Measurements from ENCODE around the gene SNX33. TPM values are rescaled to one million over a fixed set of nuclear protein-coding genes. Genes with fewer than 3 reads are reported as not detected.

The SNX33 gene
- total RNA-seq, 2 donors from 2014 or later: 18.9 to 23.2 TPM

GRCh38 chr15:75656331-75656730, 8.6 kb downstream of the SNX33 start:
- peaks cover 13% of the 10 kb centered on the region for H3K36me3 ChIP-seq (ENCODE audit: control insufficient read depth, insufficient read depth, low read length)
- no peak for DNase-seq
- H3K36me3 Mint-ChIP-seq (ENCODE audit: low read depth): peaks cover 29% of the 10 kb centered on the region
- no peak overlapping the region for H3K27ac Mint-ChIP-seq
- no peaks in the 10 kb centered on the region for H3K27me3 ChIP-seq (ENCODE audit: control insufficient read depth, insufficient read depth, low read length, poor library complexity, severe bottlenecking)
- H3K4me1 Mint-ChIP-seq: peaks cover 15% of the 10 kb centered on the region
- WGBS, 2 experiments (ENCODE audit: insufficient coverage in 1 of 2, insufficient read length in 1 of 2): 94 to 100% methylated on average over 4 to 5 of the region's 5 CpGs
- H3K27ac ChIP-seq (ENCODE audit: low read depth, low read length): no peak overlapping the region
- H3K27me3 Mint-ChIP-seq (ENCODE audit: insufficient read depth): no peaks in the 10 kb centered on the region
- H3K4me3 Mint-ChIP-seq: no peak overlapping the region
- no peak for TF ChIP-seq CTCF (conservative IDR thresholded peaks at IDR 0.05)
- H3K9ac ChIP-seq (ENCODE audit: extremely low read depth, low read length, poor library complexity, severe bottlenecking): no peak overlapping the region
- no peaks in the 10 kb centered on the region for H3K9me3 ChIP-seq (ENCODE audit: control insufficient read depth, low read length)
- H3K4me3 ChIP-seq (ENCODE audit: low read length): no peak overlapping the region
- no peaks in the 10 kb centered on the region for H3K9me3 Mint-ChIP-seq
- peaks cover 6% of the 10 kb centered on the region for H3K4me1 ChIP-seq (ENCODE audit: control insufficient read depth, insufficient read depth, low read length)

DNA sequence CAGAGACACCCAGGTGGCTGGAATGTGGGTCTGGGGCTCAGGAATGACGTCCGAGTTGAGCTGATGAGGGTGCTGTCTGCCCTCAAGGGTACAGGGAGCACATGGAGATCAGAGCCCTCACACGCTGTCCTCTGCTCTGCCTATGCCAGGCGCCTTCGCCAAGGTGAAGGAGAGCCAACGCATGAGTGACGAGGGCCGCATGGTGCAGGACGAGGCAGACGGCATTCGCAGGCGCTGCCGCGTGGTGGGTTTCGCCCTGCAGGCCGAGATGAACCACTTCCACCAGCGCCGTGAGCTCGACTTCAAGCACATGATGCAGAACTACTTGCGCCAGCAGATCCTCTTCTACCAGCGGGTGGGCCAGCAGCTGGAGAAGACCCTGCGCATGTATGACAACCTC, 9.1 kb downstream of the SNX33 start:
- Histone ChIP-seq H3K4me1 (ENCODE audit: control insufficient read depth, insufficient read depth, low read length) (peaks cover 6% of the 10 kb centered on the region), H3K9ac (ENCODE audit: extremely low read depth, low read length, poor library complexity, severe bottlenecking) (no peak overlapping the region), H3K36me3 (ENCODE audit: control insufficient read depth, insufficient read depth, low read length) (peaks cover 13% of the 10 kb centered on the region), H3K27me3 (ENCODE audit: control insufficient read depth, insufficient read depth, low read length, poor library complexity, severe bottlenecking) (no peaks in the 10 kb centered on the region), H3K9me3 (ENCODE audit: control insufficient read depth, low read length) (no peaks in the 10 kb centered on the region), H3K4me3 (ENCODE audit: low read length) (no peak overlapping the region), H3K27ac (ENCODE audit: low read depth, low read length) (no peak overlapping the region)
- WGBS, 2 experiments (ENCODE audit: insufficient coverage in 1 of 2, insufficient read length in 1 of 2): 95 to 97% methylated on average over 19 to 22 of the region's 22 CpGs
- H3K27me3 Mint-ChIP-seq (ENCODE audit: insufficient read depth): no peaks in the 10 kb centered on the region
- TF ChIP-seq CTCF (conservative IDR thresholded peaks at IDR 0.05): no peak
- peaks cover 10% of the 10 kb centered on the region for H3K4me1 Mint-ChIP-seq
- no peaks in the 10 kb centered on the region for H3K9me3 Mint-ChIP-seq
- no peak overlapping the region for H3K4me3 Mint-ChIP-seq
- peaks cover 27% of the 10 kb centered on the region for H3K36me3 Mint-ChIP-seq (ENCODE audit: low read depth)
- DNase-seq: no peak
- no peak overlapping the region for H3K27ac Mint-ChIP-seq

DNA sequence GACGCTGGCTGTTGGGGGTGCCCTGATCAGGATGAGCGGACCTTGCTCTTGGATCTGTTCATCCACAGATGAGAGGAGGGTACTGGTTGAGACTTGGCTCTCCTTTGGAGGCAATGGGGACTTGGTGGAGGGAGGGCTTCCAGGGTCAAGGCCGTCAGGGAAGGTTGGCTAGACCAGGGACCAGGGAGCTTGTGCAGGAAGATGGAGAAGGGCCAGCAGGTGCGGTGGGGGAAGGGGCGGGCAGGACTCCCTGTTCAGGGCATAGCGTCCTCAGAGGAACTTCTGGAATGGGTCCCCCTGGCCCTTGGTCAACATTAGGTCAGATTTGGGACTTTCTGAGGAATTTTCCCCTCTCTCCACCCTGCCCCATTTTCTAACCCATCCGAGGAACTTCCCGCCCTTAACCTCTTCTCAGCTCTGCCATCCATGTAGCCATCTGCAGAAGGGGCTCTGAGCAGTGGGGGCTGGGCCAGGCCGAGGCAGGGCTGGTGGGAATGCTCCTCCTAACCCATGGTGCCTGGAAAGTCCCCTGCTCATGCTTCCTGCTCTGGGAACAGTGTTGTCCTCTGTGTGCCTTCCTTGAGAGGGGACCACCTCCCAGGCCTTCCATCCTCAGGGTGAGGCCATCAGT, 11.5 kb downstream of the SNX33 start:
- Histone ChIP-seq H3K27me3 (ENCODE audit: control insufficient read depth, insufficient read depth, low read length, poor library complexity, severe bottlenecking) (no peaks in the 10 kb centered on the region), H3K4me1 (ENCODE audit: control insufficient read depth, insufficient read depth, low read length) (no peaks in the 10 kb centered on the region), H3K9ac (ENCODE audit: extremely low read depth, low read length, poor library complexity, severe bottlenecking) (no peak overlapping the region), H3K4me3 (ENCODE audit: low read length) (no peak overlapping the region), H3K27ac (ENCODE audit: low read depth, low read length) (no peak overlapping the region), H3K9me3 (ENCODE audit: control insufficient read depth, low read length) (no peaks in the 10 kb centered on the region), H3K36me3 (ENCODE audit: control insufficient read depth, insufficient read depth, low read length) (peaks cover 13% of the 10 kb centered on the region)
- Mint-ChIP-seq H3K4me1 (peaks cover 7% of the 10 kb centered on the region), H3K4me3 (no peak overlapping the region), H3K27me3 (ENCODE audit: insufficient read depth) (no peaks in the 10 kb centered on the region), H3K9me3 (no peaks in the 10 kb centered on the region), H3K36me3 (ENCODE audit: low read depth) (peaks cover 27% of the 10 kb centered on the region), H3K27ac (no peak overlapping the region)
- WGBS, 2 experiments (ENCODE audit: insufficient coverage in 1 of 2, insufficient read length in 1 of 2): 92 to 96% methylated on average over 4 to 9 of the region's 9 CpGs
- no peak for TF ChIP-seq CTCF (conservative IDR thresholded peaks at IDR 0.05)
- DNase-seq: no peak

All from endodermal cell (in vitro differentiated cells).